ENCODE data around the gene MIPEP.

MIPEP gene

DNA sequence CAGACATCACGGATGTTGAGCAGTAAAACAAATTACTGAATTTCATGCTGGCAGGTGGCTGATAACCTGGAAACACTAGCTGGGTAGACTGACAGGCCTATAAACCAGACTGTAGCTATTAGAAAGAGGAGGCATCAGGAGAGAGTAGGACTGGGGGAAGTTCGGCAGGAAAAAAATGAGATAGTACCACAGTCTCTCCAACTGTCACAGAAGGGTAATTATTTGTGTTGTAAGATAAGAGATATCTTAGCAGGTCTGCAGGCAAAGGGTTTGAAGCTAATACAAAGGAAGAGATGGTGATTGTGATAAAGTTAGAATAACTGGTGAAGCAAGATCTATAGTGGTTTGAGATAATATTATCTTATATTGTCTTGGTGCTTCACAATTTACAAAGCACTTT, 41.7 kb downstream of the MIPEP start:
- WGBS (ENCODE audit: insufficient coverage), result 52% methylated on average over 2 of the region's 2 CpGs
- peak in 1 of 3 donors; percentile 31 for DNase-seq
- peaks cover 0 to 33% (median 24%) of the 10 kb centered on the region in 4 experiments for H3K4me1 ChIP-seq (ENCODE audit: control extremely low read depth in 1 of 4, control insufficient read depth in 4 of 4, insufficient read depth in 4 of 4, low read length in 3 of 4)
- H3K27me3 ChIP-seq (replicated peaks in 2 of 5; ENCODE audit: control insufficient read depth in 4 of 5, insufficient read depth in 5 of 5, low read length in 4 of 5), result no peaks in the 10 kb centered on the region
- ChIA-PET POLR2A (no interaction called here), CTCF (interaction anchor here (0.8 to 1.5 kb wide), 2 partner anchors 15 to 18 kb away, joined by 3 read pairs; no protein-coding TSS in a partner anchor)
- H3K9me3 ChIP-seq (ENCODE audit: control extremely low read depth in 1 of 5, control insufficient read depth in 4 of 5, insufficient read depth in 2 of 5, low read depth in 1 of 5, low read length in 4 of 5), result no peaks in the 10 kb centered on the region
- H3K27ac ChIP-seq (ENCODE audit: insufficient read depth in 1 of 2, low read depth in 1 of 2, low read length in 2 of 2, poor library complexity in 1 of 2, severe bottlenecking in 2 of 2), result no peak overlapping the region
- no peak overlapping the region for H3K4me3 ChIP-seq (ENCODE audit: control insufficient read depth in 1 of 7, extremely low read depth in 1 of 7, insufficient read depth in 4 of 7, low read depth in 2 of 7, low read length in 6 of 7)
- H3K36me3 ChIP-seq (ENCODE audit: control insufficient read depth in 4 of 4, insufficient read depth in 4 of 4, low read length in 3 of 4), result no peaks in the 10 kb centered on the region

DNA sequence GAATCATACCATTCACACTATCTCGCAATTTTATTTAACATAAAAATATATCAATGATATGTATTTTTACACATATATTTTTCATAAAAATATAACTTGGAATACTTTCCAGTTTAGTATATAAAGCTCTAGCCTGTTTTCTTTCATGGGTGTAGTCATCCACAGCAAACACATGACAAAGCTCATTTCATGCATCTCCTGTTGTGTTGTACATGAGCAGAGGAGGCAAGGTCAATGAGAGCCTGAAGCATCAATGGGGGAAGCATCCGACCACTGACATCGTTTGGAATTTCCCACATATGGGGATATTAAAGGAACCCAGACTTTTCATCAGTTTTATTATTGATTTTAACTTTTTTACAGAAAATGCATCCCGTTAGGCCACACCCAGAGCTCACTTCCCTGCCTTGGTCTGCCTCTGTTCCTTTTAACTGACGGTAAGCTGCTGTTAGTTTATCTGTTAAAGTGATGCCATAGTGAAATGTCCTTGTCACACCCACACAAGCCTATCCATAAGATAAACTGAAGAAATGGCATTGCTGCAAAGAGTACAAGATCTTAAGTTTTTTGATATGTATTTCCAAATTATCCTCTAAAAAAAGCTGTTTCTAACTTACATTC, 44.0 kb downstream of the MIPEP start:
- H3K36me3 ChIP-seq (ENCODE audit: control insufficient read depth in 4 of 4, insufficient read depth in 4 of 4, low read length in 3 of 4), result no peaks in the 10 kb centered on the region
- no peak overlapping the region for H3K27ac ChIP-seq (ENCODE audit: insufficient read depth in 1 of 2, low read depth in 1 of 2, low read length in 2 of 2, poor library complexity in 1 of 2, severe bottlenecking in 2 of 2)
- no peaks in the 10 kb centered on the region for H3K27me3 ChIP-seq (replicated peaks in 2 of 5; ENCODE audit: control insufficient read depth in 4 of 5, insufficient read depth in 5 of 5, low read length in 4 of 5)
- H3K4me1 ChIP-seq (ENCODE audit: control extremely low read depth in 1 of 4, control insufficient read depth in 4 of 4, insufficient read depth in 4 of 4, low read length in 3 of 4), result peaks cover 0 to 33% (median 24%) of the 10 kb centered on the region in 4 experiments
- WGBS (ENCODE audit: insufficient coverage), result no CpG with 5 or more reads among the region's 5 CpGs
- no peaks in the 10 kb centered on the region for H3K9me3 ChIP-seq (ENCODE audit: control extremely low read depth in 1 of 5, control insufficient read depth in 4 of 5, insufficient read depth in 2 of 5, low read depth in 1 of 5, low read length in 4 of 5)
- no peak overlapping the region for H3K4me3 ChIP-seq (ENCODE audit: control insufficient read depth in 1 of 7, extremely low read depth in 1 of 7, insufficient read depth in 4 of 7, low read depth in 2 of 7, low read length in 6 of 7)
- CTCF ChIA-PET, result interaction anchor here (0.5 to 1.8 kb wide), 6 partner anchors 9 to 198 kb away, joined by 3 to 5 read pairs (median 4); no protein-coding TSS in a partner anchor
- POLR2A ChIA-PET, result no interaction called here
- no peak for DNase-seq

DNA sequence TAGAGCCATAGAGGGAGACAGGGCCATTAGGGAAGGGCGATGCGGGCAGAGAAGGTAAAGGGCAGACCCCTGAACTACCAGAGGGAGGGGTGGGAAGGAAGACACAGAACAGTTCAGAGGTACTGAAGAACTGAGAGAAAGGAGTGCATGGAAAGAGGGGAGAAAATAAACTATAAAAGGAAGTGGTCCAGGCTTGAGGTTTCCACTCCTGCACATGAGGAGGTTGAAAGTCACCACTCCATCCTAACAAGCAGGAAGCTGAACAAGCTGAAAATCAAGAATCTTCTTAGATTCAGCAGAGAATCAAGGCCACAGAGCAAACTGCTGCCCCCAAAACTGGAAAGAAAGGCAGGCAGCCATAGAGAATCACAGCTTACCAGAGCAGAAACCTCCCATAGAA, 45.1 kb downstream of the MIPEP start:
- no peaks in the 10 kb centered on the region for H3K9me3 ChIP-seq (ENCODE audit: control extremely low read depth in 1 of 5, control insufficient read depth in 4 of 5, insufficient read depth in 2 of 5, low read depth in 1 of 5, low read length in 4 of 5)
- no peak for DNase-seq
- WGBS (ENCODE audit: insufficient coverage), result 96% methylated on average over 2 of the region's 2 CpGs
- H3K4me1 ChIP-seq (ENCODE audit: control extremely low read depth in 1 of 4, control insufficient read depth in 4 of 4, insufficient read depth in 4 of 4, low read length in 3 of 4), result peaks cover 0 to 31% (median 23%) of the 10 kb centered on the region in 4 experiments
- no peak overlapping the region for H3K27ac ChIP-seq (ENCODE audit: insufficient read depth in 1 of 2, low read depth in 1 of 2, low read length in 2 of 2, poor library complexity in 1 of 2, severe bottlenecking in 2 of 2)
- H3K4me3 ChIP-seq (ENCODE audit: control insufficient read depth in 1 of 7, extremely low read depth in 1 of 7, insufficient read depth in 4 of 7, low read depth in 2 of 7, low read length in 6 of 7), result no peak overlapping the region
- ChIA-PET POLR2A (no interaction called here), CTCF (interaction anchor here (1.8 kb wide), 1 partner anchor 8 kb away, joined by 4 read pairs; no protein-coding TSS in a partner anchor)
- peaks cover 0 to 2% (median 0%) of the 10 kb centered on the region in 4 experiments for H3K36me3 ChIP-seq (ENCODE audit: control insufficient read depth in 4 of 4, insufficient read depth in 4 of 4, low read length in 3 of 4)
- H3K27me3 ChIP-seq (replicated peaks in 2 of 5; ENCODE audit: control insufficient read depth in 4 of 5, insufficient read depth in 5 of 5, low read length in 4 of 5), result no peaks in the 10 kb centered on the region

GRCh38 chr13:23843436-23843835, 45.8 kb downstream of the MIPEP start:
- POLR2A ChIA-PET, result no interaction called here
- peaks cover 0 to 24% (median 17%) of the 10 kb centered on the region in 4 experiments for H3K4me1 ChIP-seq (ENCODE audit: control extremely low read depth in 1 of 4, control insufficient read depth in 4 of 4, insufficient read depth in 4 of 4, low read length in 3 of 4)
- no peak for DNase-seq
- no CpG with 5 or more reads among the region's 1 CpG for WGBS (ENCODE audit: insufficient coverage)
- H3K9me3 ChIP-seq (ENCODE audit: control extremely low read depth in 1 of 5, control insufficient read depth in 4 of 5, insufficient read depth in 2 of 5, low read depth in 1 of 5, low read length in 4 of 5), result no peaks in the 10 kb centered on the region
- H3K27ac ChIP-seq (ENCODE audit: insufficient read depth in 1 of 2, low read depth in 1 of 2, low read length in 2 of 2, poor library complexity in 1 of 2, severe bottlenecking in 2 of 2), result no peak overlapping the region
- no peaks in the 10 kb centered on the region for H3K27me3 ChIP-seq (replicated peaks in 2 of 5; ENCODE audit: control insufficient read depth in 4 of 5, insufficient read depth in 5 of 5, low read length in 4 of 5)
- CTCF ChIA-PET, result no interaction called here
- H3K4me3 ChIP-seq (ENCODE audit: control insufficient read depth in 1 of 7, extremely low read depth in 1 of 7, insufficient read depth in 4 of 7, low read depth in 2 of 7, low read length in 6 of 7), result no peak overlapping the region
- H3K36me3 ChIP-seq (ENCODE audit: control insufficient read depth in 4 of 4, insufficient read depth in 4 of 4, low read length in 3 of 4), result peaks cover 0 to 2% (median 0%) of the 10 kb centered on the region in 4 experiments

DNA sequence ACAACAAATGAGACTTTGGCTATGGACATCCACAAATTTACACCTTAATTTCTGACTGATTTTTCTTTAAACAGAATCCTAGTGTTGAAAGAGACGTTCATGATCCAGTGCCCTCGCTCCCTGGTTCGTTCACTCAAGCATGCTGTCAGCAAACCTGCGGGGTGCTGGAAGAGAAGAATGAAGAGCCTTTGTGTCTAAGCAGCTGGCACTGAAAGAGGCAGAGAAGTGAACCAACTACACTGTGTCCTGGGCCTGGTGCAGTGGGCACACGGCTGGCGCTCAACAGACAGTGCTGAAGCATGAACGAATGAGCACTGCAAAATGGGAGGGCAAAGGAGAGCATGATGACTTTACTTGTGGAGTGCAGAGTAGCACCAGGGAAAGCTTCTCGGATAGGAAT, 46.8 kb downstream of the MIPEP start:
- WGBS (ENCODE audit: insufficient coverage), result 97% methylated on average over 8 of the region's 8 CpGs
- no peak overlapping the region for H3K27ac ChIP-seq (ENCODE audit: insufficient read depth in 1 of 2, low read depth in 1 of 2, low read length in 2 of 2, poor library complexity in 1 of 2, severe bottlenecking in 2 of 2)
- POLR2A ChIA-PET, result no interaction called here
- H3K4me3 ChIP-seq (ENCODE audit: control insufficient read depth in 1 of 7, extremely low read depth in 1 of 7, insufficient read depth in 4 of 7, low read depth in 2 of 7, low read length in 6 of 7), result no peak overlapping the region
- no peaks in the 10 kb centered on the region for H3K27me3 ChIP-seq (replicated peaks in 2 of 5; ENCODE audit: control insufficient read depth in 4 of 5, insufficient read depth in 5 of 5, low read length in 4 of 5)
- H3K9me3 ChIP-seq (ENCODE audit: control extremely low read depth in 1 of 5, control insufficient read depth in 4 of 5, insufficient read depth in 2 of 5, low read depth in 1 of 5, low read length in 4 of 5), result no peaks in the 10 kb centered on the region
- no peak for DNase-seq
- peaks cover 0 to 3% (median 0%) of the 10 kb centered on the region in 4 experiments for H3K36me3 ChIP-seq (ENCODE audit: control insufficient read depth in 4 of 4, insufficient read depth in 4 of 4, low read length in 3 of 4)
- CTCF ChIA-PET, result no interaction called here
- peaks cover 0 to 14% (median 9%) of the 10 kb centered on the region in 4 experiments for H3K4me1 ChIP-seq (ENCODE audit: control extremely low read depth in 1 of 4, control insufficient read depth in 4 of 4, insufficient read depth in 4 of 4, low read length in 3 of 4)

DNA sequence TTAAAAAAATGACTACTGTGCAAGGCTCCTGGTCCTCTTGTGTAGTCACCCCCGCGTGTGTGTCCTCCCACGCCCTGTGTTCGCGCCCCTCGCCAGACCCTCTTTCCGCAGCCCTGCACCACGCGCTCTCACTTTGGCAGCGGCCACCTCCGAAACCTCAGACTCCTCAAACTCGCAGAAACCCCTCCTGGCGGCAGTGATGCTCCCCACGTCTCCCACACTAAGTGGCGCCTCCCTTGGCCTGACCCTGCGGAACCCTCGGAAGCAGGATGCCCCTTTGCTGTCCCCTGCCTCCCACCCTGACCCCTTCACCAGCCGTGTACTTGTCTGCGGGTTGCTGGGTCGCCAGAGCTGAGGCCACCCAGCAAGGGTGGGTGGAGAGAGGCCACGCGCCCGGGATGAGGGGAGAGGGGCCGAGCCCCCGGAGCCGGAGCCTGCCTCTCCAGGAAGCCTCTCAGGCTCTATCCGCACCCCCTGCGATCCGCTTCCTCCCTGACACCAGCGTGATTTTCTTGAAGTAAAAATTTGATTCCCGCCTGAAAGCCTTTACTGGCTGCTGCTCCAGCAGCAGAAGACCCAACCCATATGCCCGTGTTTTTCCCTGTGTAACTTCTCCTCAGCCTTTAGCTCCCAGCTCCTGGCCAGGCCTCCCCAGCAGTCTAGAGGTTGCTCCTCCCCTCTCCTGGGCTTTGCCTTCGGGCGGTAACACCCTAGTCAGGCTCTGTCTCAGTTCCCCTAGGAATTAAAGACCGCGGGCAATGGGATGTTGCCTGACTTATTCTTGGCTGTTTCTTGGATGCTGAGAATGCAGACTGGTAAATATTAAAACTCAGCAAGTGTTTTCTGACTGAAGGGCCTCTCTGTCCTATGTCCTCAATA, 55.2 kb downstream of the MIPEP start:
- Histone ChIP-seq H3K27me3 (replicated peaks in 2 of 5; ENCODE audit: control insufficient read depth in 4 of 5, insufficient read depth in 5 of 5, low read length in 4 of 5) (no peaks in the 10 kb centered on the region), H3K9me3 (ENCODE audit: control extremely low read depth in 1 of 5, control insufficient read depth in 4 of 5, insufficient read depth in 2 of 5, low read depth in 1 of 5, low read length in 4 of 5) (no peaks in the 10 kb centered on the region), H3K4me3 (ENCODE audit: control insufficient read depth in 1 of 7, extremely low read depth in 1 of 7, insufficient read depth in 4 of 7, low read depth in 2 of 7, low read length in 6 of 7) (no peak overlapping the region), H3K4me1 (ENCODE audit: control extremely low read depth in 1 of 4, control insufficient read depth in 4 of 4, insufficient read depth in 4 of 4, low read length in 3 of 4) (no peaks in the 10 kb centered on the region), H3K36me3 (ENCODE audit: control insufficient read depth in 4 of 4, insufficient read depth in 4 of 4, low read length in 3 of 4) (peaks cover 0 to 8% (median 1%) of the 10 kb centered on the region in 4 experiments), H3K27ac (ENCODE audit: insufficient read depth in 1 of 2, low read depth in 1 of 2, low read length in 2 of 2, poor library complexity in 1 of 2, severe bottlenecking in 2 of 2) (no peak overlapping the region)
- WGBS (ENCODE audit: insufficient coverage), result 94% methylated on average over 32 of the region's 36 CpGs
- DNase-seq, result no peak
- ChIA-PET CTCF (interaction anchor here (1.2 kb wide), 1 partner anchor 22 kb away, joined by 3 read pairs; no protein-coding TSS in a partner anchor), POLR2A (no interaction called here)

DNA sequence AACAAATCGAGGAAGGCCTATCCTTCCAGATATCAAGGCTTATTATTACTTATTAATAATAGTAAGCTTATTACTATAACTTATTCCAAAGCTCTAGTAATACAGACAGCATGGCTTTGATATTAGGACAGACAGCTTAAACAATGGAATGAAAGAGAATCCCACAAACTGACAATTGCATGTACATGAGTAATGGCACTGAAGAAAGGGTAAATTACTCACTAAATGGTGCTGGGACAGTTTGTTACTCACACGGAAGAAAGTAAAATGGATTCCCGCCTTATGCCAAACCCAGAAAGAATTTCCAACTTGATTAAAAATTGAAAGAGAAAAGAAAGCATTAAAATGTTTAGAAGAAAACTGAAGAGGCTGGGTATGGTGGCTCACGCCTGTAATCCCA, 60.3 kb downstream of the MIPEP start:
- peaks cover 0 to 8% (median 0%) of the 10 kb centered on the region in 5 experiments for H3K9me3 ChIP-seq (ENCODE audit: control extremely low read depth in 1 of 5, control insufficient read depth in 4 of 5, insufficient read depth in 2 of 5, low read depth in 1 of 5, low read length in 4 of 5)
- H3K36me3 ChIP-seq (ENCODE audit: control insufficient read depth in 4 of 4, insufficient read depth in 4 of 4, low read length in 3 of 4), result peaks cover 2 to 8% (median 3%) of the 10 kb centered on the region in 4 experiments
- H3K27ac ChIP-seq (ENCODE audit: insufficient read depth in 1 of 2, low read depth in 1 of 2, low read length in 2 of 2, poor library complexity in 1 of 2, severe bottlenecking in 2 of 2), result no peak overlapping the region
- no peak for DNase-seq
- H3K27me3 ChIP-seq (replicated peaks in 2 of 5; ENCODE audit: control insufficient read depth in 4 of 5, insufficient read depth in 5 of 5, low read length in 4 of 5), result no peaks in the 10 kb centered on the region
- WGBS (ENCODE audit: insufficient coverage), result 75% methylated on average over 3 of the region's 4 CpGs
- H3K4me3 ChIP-seq (ENCODE audit: control insufficient read depth in 1 of 7, extremely low read depth in 1 of 7, insufficient read depth in 4 of 7, low read depth in 2 of 7, low read length in 6 of 7), result no peak overlapping the region
- H3K4me1 ChIP-seq (ENCODE audit: control extremely low read depth in 1 of 4, control insufficient read depth in 4 of 4, insufficient read depth in 4 of 4, low read length in 3 of 4), result no peaks in the 10 kb centered on the region
- CTCF ChIA-PET, result interaction anchor here (0.8 kb wide), 1 partner anchor 11 kb away, joined by 3 read pairs; no protein-coding TSS in a partner anchor
- POLR2A ChIA-PET, result no interaction called here
